Measurements from ENCODE around the gene DSCAML1.

Gene DSCAML1

DNA sequence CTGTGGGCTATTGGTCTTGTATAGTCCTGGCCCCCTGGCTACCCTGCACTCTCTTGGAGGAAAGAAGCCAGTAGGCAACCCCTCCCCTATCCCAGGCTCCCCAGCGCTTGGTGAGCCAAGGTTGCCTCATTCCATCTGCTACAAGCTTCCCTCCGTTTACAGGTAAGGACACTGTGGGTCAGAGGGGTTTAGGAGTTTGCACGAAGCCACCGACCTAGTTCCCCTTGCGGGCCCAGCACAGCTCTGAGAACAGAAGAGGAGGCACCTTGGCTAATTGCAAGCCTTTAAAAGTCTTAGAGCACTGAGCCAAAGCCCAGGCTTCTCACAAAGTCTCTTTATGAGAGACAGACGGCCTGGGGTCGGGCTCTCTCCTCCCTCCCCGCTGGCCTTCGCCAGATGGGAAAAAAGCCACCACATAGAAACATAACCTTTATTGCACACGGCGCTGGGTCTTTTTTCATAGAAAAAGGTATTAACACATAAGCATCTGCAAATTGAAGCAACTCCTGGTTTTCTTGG, 369.6 kb downstream of the DSCAML1 start:
- TF ChIP-seq, protein P1, sequence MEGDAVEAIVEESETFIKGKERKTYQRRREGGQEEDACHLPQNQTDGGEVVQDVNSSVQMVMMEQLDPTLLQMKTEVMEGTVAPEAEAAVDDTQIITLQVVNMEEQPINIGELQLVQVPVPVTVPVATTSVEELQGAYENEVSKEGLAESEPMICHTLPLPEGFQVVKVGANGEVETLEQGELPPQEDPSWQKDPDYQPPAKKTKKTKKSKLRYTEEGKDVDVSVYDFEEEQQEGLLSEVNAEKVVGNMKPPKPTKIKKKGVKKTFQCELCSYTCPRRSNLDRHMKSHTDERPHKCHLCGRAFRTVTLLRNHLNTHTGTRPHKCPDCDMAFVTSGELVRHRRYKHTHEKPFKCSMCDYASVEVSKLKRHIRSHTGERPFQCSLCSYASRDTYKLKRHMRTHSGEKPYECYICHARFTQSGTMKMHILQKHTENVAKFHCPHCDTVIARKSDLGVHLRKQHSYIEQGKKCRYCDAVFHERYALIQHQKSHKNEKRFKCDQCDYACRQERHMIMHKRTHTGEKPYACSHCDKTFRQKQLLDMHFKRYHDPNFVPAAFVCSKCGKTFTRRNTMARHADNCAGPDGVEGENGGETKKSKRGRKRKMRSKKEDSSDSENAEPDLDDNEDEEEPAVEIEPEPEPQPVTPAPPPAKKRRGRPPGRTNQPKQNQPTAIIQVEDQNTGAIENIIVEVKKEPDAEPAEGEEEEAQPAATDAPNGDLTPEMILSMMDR (IDR thresholded peaks at IDR 0.05; ENCODE audit: low read length, missing control alignments) = no peak
- H3K4me3 ChIP-seq (replicated peaks; ENCODE audit: low read depth, low read length) = no peak overlapping the region
- no peak for DNase-seq (ENCODE audit: low read depth)

DNA sequence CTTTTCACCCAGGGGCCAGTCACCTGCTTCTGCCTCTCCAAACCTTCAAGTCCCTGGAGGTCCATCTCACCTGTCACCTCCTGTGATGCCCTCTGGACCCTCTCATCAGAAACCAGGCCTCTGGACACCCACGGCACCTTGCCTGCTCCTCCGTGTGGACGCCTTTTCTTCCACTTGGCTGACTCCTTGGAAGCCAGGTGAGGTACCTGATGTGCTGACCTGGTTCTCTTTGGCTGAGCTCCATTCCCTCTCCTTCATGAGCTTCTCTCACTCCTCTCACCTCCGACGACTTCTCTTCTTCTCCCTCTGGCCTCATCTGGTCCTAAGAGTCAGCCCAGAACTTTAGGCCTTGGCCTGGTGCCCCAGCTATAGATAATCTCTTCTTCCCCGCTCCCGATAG, 370.1 kb downstream of the DSCAML1 start:
- no peak for DNase-seq (ENCODE audit: low read depth)
- no peak overlapping the region for H3K4me3 ChIP-seq (replicated peaks; ENCODE audit: low read depth, low read length)
- TF ChIP-seq, protein P1 (IDR thresholded peaks at IDR 0.05; ENCODE audit: low read length, missing control alignments) = no peak

DNA sequence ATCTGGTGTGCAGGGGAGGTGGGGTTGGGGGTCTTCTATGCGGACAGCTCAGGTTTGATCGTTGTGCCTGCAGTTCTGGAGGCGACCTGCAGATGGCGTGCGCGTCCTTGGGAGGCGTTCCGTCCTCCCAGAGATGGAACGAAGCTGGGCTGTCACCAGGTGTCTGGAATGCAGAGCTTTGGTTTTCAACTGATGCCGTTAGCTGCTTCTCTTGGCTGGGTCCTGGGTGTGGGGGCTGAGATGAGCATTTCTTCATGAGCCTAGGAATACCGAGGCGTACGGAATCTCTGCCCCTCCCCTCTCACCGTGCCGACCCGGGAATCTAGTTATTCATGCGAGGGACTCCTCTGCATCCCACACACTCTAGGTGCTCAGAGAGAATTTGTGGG, 370.7 kb downstream of the DSCAML1 start:
- no peak overlapping the region for H3K4me3 ChIP-seq (replicated peaks; ENCODE audit: low read depth, low read length)
- TF ChIP-seq, protein P1 (IDR thresholded peaks at IDR 0.05; ENCODE audit: low read length, missing control alignments) = no peak
- DNase-seq (ENCODE audit: low read depth) = peak; percentile 59

DNA sequence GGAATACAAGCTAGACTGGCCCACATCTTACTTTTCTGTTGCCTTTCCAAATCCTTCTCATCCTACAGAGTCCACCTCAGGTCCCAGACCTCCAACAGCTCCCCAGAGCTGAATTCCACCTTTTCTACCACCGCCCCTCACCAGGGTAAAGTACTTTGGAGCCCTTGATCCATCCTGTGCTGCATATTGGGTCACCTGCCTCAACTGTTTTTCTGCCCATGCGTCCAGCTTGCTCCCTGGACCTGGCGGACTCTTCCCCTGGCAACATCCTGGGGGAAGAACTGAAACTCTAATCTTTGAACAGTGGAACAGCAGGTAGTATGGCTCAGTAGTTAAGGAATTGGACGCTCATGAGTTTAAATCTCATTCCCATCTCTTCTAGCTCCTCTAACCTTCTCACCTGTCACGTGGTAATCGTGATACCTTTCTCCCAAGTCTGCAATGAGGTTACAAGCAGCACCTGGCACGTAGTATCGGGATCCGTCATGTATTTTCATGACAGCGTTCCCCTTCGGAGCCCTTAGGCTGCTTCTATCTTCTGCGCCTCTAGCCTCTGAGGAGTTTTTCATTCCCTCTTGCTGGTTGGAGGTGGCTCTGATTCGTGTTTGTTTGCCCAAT, 371.2 kb downstream of the DSCAML1 start:
- no peak overlapping the region for H3K4me3 ChIP-seq (replicated peaks; ENCODE audit: low read depth, low read length)
- TF ChIP-seq, protein P1 (IDR thresholded peaks at IDR 0.05; ENCODE audit: low read length, missing control alignments) = no peak
- no peak for DNase-seq (ENCODE audit: low read depth)

DNA sequence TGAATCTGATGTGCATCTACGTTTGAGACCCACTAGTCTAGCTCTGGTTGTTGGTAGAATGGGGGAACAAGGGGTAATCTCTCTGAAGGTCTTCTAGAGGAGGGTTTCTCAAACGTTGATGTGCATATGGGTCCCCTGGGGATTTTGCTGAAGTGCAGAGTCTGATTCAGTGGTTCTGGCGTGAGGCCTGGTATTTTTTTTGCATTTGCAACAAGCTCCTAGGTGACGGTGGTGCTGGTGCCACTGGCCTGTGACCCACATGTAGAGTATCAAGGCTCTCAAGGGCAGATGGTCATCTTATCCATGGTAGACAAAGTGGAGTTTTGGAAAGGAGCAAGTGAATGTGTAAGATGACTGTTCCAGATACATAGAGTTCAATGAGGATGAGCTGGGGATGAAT, 372.2 kb downstream of the DSCAML1 start:
- TF ChIP-seq, protein P1 (IDR thresholded peaks at IDR 0.05; ENCODE audit: low read length, missing control alignments) = no peak
- H3K4me3 ChIP-seq (replicated peaks; ENCODE audit: low read depth, low read length) = no peak overlapping the region
- peak; percentile 21 for DNase-seq (ENCODE audit: low read depth)

DNA sequence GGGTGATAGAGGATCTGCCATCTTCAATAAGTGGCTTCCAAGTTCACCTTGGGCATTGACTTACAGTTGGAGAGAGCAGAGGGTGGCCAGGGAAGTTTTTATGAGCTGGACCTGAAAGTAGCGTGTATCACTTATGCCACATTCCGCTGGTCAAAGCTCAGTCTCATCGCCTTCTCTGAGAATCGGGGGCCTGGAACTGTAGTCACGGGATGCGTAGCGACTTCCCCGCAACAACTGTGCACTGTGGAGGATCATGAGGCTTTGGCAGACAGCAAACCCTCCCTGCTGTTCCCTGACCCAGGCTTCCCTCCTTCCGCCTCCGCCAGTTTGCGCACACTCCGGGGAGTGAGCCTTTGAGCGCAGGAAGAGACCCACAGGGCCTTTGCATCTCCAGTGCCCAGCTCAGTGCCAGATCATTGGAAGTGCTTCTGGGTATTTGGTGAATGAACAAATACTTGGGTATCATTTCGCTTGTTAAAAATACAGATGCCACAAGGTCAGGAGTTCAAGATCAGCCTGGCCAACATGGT, 373.9 kb downstream of the DSCAML1 start:
- no peak overlapping the region for H3K4me3 ChIP-seq (replicated peaks; ENCODE audit: low read depth, low read length)
- DNase-seq (ENCODE audit: low read depth) = no peak
- TF ChIP-seq, protein P1 (IDR thresholded peaks at IDR 0.05; ENCODE audit: low read length, missing control alignments) = no peak

DNA sequence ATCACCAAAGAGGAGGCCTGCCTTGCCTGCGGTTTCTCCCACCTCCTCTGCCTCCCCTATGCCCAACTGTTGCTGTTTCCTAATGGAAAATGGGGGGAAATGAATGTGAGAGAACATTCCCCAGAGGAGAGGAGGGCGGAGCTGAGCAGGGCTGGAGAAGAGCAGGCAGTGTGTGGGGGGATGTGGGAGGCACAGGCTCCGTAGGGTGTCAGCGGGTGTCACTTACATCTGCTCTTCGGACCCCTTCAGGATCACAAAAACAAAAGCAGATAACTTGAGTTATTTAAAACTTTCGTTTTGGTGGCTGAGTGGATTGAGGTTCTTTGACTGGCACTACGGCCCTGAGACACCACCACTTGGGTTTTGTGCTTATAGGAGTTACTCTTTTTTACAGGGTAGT, 375.5 kb downstream of the DSCAML1 start:
- H3K4me3 ChIP-seq (replicated peaks; ENCODE audit: low read depth, low read length) = no peak overlapping the region
- DNase-seq (ENCODE audit: low read depth) = no peak
- TF ChIP-seq, protein P1 (IDR thresholded peaks at IDR 0.05; ENCODE audit: low read length, missing control alignments) = no peak
